ENCODE data around the gene UGT1A4. TPM values are rescaled to one million over a fixed set of nuclear protein-coding genes. Genes with fewer than 3 reads are reported as not detected.

Gene UGT1A4
- not detected for polyA plus RNA-seq (2013)

GRCh38 chr2:233718552-233718951, at the start of gene UGT1A4:
UGT1A4 (plus strand) TSS chr2:233718736; CDS start chr2:233718821, 85 bp downstream.
- peaks cover 0 to 4% (median 2%) of the 10 kb centered on the region in 5 experiments for H3K27me3 ChIP-seq (replicated peaks in 2 of 5; ENCODE audit: control insufficient read depth in 4 of 5, insufficient read depth in 5 of 5, low read length in 4 of 5)
- H3K4me3 ChIP-seq (ENCODE audit: control insufficient read depth in 1 of 7, extremely low read depth in 1 of 7, insufficient read depth in 4 of 7, low read depth in 2 of 7, low read length in 6 of 7): no peak within 1 kb of the TSS
- no peaks in the 10 kb centered on the region for H3K9me3 ChIP-seq (ENCODE audit: control extremely low read depth in 1 of 5, control insufficient read depth in 4 of 5, insufficient read depth in 2 of 5, low read depth in 1 of 5, low read length in 4 of 5)
- ChIA-PET POLR2A (no interaction called here), CTCF (no interaction called here)
- WGBS (ENCODE audit: insufficient coverage): 96% methylated on average over 7 of the region's 7 CpGs
- no peaks in the 10 kb centered on the region for H3K36me3 ChIP-seq (ENCODE audit: control insufficient read depth in 4 of 4, insufficient read depth in 4 of 4, low read length in 3 of 4)
- no peak within 1 kb of the TSS for H3K27ac ChIP-seq (ENCODE audit: insufficient read depth in 1 of 2, low read depth in 1 of 2, low read length in 2 of 2, poor library complexity in 1 of 2, severe bottlenecking in 2 of 2)
- H3K4me1 ChIP-seq (ENCODE audit: control extremely low read depth in 1 of 4, control insufficient read depth in 4 of 4, insufficient read depth in 4 of 4, low read length in 3 of 4): no peaks in the 10 kb centered on the region
- DNase-seq: no peak

DNA sequence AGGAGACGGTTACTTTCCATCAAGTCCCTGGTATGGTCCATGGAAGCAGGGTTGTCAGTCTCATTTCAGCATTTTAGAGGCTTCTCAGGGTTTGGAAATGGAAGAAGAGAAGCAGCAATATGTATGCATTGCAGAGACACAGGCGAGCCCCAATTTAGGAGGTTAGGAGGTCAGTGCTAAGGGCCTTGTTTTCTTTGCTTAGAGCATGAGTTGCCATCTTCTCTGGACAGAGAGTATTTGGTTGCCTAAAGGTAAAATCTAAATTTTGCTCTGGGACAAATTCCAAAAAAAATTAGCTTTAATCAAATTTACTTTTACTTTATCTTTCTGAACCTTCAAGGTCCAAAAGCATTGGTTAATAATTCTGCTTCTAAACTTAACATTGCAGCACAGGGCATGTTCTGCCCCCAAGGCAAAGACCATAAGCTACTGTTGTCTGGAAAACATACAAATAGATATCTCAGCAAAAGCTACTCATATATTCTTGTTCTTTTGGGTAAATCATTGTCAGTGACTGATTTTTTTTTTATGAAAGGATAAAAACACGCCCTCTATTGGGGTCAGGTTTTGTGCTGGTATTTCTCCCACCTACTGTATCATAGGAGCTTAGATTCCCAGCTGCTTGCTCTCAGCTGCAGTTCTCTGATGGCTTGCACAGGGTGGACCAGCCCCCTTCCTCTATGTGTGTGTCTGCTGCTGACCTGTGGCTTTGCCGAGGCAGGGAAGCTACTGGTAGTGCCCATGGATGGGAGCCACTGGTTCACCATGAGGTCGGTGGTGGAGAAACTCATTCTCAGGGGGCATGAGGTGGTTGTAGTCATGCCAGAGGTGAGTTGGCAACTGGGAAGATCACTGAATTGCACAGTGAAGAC, 47.0 kb upstream of the UGT1A4 start, which contains the start of gene UGT1A9:
UGT1A9 (plus strand) TSS at position 609 of the 872 bp plus-strand sequence; CDS start at position 646, 37 bp downstream.
- CTCF ChIA-PET: interaction anchor here (0.6 kb wide), 2 partner anchors 40 to 1454 kb away, joined by 3 to 4 read pairs; no protein-coding TSS in a partner anchor
- 93% methylated on average over 4 of the region's 5 CpGs for WGBS (ENCODE audit: insufficient coverage)
- H3K36me3 ChIP-seq (ENCODE audit: control insufficient read depth in 4 of 4, insufficient read depth in 4 of 4, low read length in 3 of 4): no peaks in the 10 kb centered on the region
- peaks cover 0 to 8% (median 0%) of the 10 kb centered on the region in 5 experiments for H3K9me3 ChIP-seq (ENCODE audit: control extremely low read depth in 1 of 5, control insufficient read depth in 4 of 5, insufficient read depth in 2 of 5, low read depth in 1 of 5, low read length in 4 of 5)
- no peak within 1 kb of the TSS for H3K27ac ChIP-seq (ENCODE audit: insufficient read depth in 1 of 2, low read depth in 1 of 2, low read length in 2 of 2, poor library complexity in 1 of 2, severe bottlenecking in 2 of 2)
- H3K4me1 ChIP-seq (ENCODE audit: control extremely low read depth in 1 of 4, control insufficient read depth in 4 of 4, insufficient read depth in 4 of 4, low read length in 3 of 4): peaks cover 0 to 9% (median 0%) of the 10 kb centered on the region in 4 experiments
- DNase-seq: no peak
- POLR2A ChIA-PET: no interaction called here
- H3K27me3 ChIP-seq (replicated peaks in 2 of 5; ENCODE audit: control insufficient read depth in 4 of 5, insufficient read depth in 5 of 5, low read length in 4 of 5): no peaks in the 10 kb centered on the region
- H3K4me3 ChIP-seq (ENCODE audit: control insufficient read depth in 1 of 7, extremely low read depth in 1 of 7, insufficient read depth in 4 of 7, low read depth in 2 of 7, low read length in 6 of 7): no peak within 1 kb of the TSS

GRCh38 chr2:233672886-233673285, 45.6 kb upstream of the UGT1A4 start:
- Histone ChIP-seq H3K27ac (ENCODE audit: insufficient read depth in 1 of 2, low read depth in 1 of 2, low read length in 2 of 2, poor library complexity in 1 of 2, severe bottlenecking in 2 of 2) (no peak overlapping the region), H3K4me1 (ENCODE audit: control extremely low read depth in 1 of 4, control insufficient read depth in 4 of 4, insufficient read depth in 4 of 4, low read length in 3 of 4) (peaks cover 0 to 9% (median 0%) of the 10 kb centered on the region in 4 experiments), H3K27me3 (replicated peaks in 2 of 5; ENCODE audit: control insufficient read depth in 4 of 5, insufficient read depth in 5 of 5, low read length in 4 of 5) (no peaks in the 10 kb centered on the region), H3K36me3 (ENCODE audit: control insufficient read depth in 4 of 4, insufficient read depth in 4 of 4, low read length in 3 of 4) (no peaks in the 10 kb centered on the region), H3K4me3 (ENCODE audit: control insufficient read depth in 1 of 7, extremely low read depth in 1 of 7, insufficient read depth in 4 of 7, low read depth in 2 of 7, low read length in 6 of 7) (no peak overlapping the region), H3K9me3 (ENCODE audit: control extremely low read depth in 1 of 5, control insufficient read depth in 4 of 5, insufficient read depth in 2 of 5, low read depth in 1 of 5, low read length in 4 of 5) (peaks cover 0 to 8% (median 0%) of the 10 kb centered on the region in 5 experiments)
- DNase-seq: peak in 2 of 3 donors; percentile 49 to 55
- WGBS (ENCODE audit: insufficient coverage): no CpG with 5 or more reads among the region's 3 CpGs
- POLR2A ChIA-PET: no interaction called here
- CTCF ChIA-PET: no interaction called here

GRCh38 chr2:233673896-233674295, 44.6 kb upstream of the UGT1A4 start:
- Histone ChIP-seq H3K27me3 (replicated peaks in 2 of 5; ENCODE audit: control insufficient read depth in 4 of 5, insufficient read depth in 5 of 5, low read length in 4 of 5) (no peaks in the 10 kb centered on the region), H3K4me3 (ENCODE audit: control insufficient read depth in 1 of 7, extremely low read depth in 1 of 7, insufficient read depth in 4 of 7, low read depth in 2 of 7, low read length in 6 of 7) (no peak overlapping the region), H3K27ac (ENCODE audit: insufficient read depth in 1 of 2, low read depth in 1 of 2, low read length in 2 of 2, poor library complexity in 1 of 2, severe bottlenecking in 2 of 2) (no peak overlapping the region), H3K4me1 (ENCODE audit: control extremely low read depth in 1 of 4, control insufficient read depth in 4 of 4, insufficient read depth in 4 of 4, low read length in 3 of 4) (peaks cover 0 to 9% (median 0%) of the 10 kb centered on the region in 4 experiments), H3K9me3 (ENCODE audit: control extremely low read depth in 1 of 5, control insufficient read depth in 4 of 5, insufficient read depth in 2 of 5, low read depth in 1 of 5, low read length in 4 of 5) (peaks cover 0 to 8% (median 0%) of the 10 kb centered on the region in 5 experiments), H3K36me3 (ENCODE audit: control insufficient read depth in 4 of 4, insufficient read depth in 4 of 4, low read length in 3 of 4) (no peaks in the 10 kb centered on the region)
- CTCF ChIA-PET: no interaction called here
- POLR2A ChIA-PET: no interaction called here
- no peak for DNase-seq

GRCh38 chr2:233674314-233674713, 44.2 kb upstream of the UGT1A4 start:
- no peak for DNase-seq
- ChIA-PET CTCF (no interaction called here), POLR2A (no interaction called here)
- no peak overlapping the region for H3K27ac ChIP-seq (ENCODE audit: insufficient read depth in 1 of 2, low read depth in 1 of 2, low read length in 2 of 2, poor library complexity in 1 of 2, severe bottlenecking in 2 of 2)
- peaks cover 0 to 8% (median 0%) of the 10 kb centered on the region in 5 experiments for H3K9me3 ChIP-seq (ENCODE audit: control extremely low read depth in 1 of 5, control insufficient read depth in 4 of 5, insufficient read depth in 2 of 5, low read depth in 1 of 5, low read length in 4 of 5)
- H3K4me1 ChIP-seq (ENCODE audit: control extremely low read depth in 1 of 4, control insufficient read depth in 4 of 4, insufficient read depth in 4 of 4, low read length in 3 of 4): peaks cover 0 to 9% (median 0%) of the 10 kb centered on the region in 4 experiments
- H3K36me3 ChIP-seq (ENCODE audit: control insufficient read depth in 4 of 4, insufficient read depth in 4 of 4, low read length in 3 of 4): no peaks in the 10 kb centered on the region
- H3K27me3 ChIP-seq (replicated peaks in 2 of 5; ENCODE audit: control insufficient read depth in 4 of 5, insufficient read depth in 5 of 5, low read length in 4 of 5): no peaks in the 10 kb centered on the region
- WGBS (ENCODE audit: insufficient coverage): no CpG with 5 or more reads among the region's 1 CpG
- H3K4me3 ChIP-seq (ENCODE audit: control insufficient read depth in 1 of 7, extremely low read depth in 1 of 7, insufficient read depth in 4 of 7, low read depth in 2 of 7, low read length in 6 of 7): no peak overlapping the region

GRCh38 chr2:233674995-233675394, 43.5 kb upstream of the UGT1A4 start:
- 93% methylated on average over 4 of the region's 4 CpGs for WGBS (ENCODE audit: insufficient coverage)
- Histone ChIP-seq H3K27me3 (replicated peaks in 2 of 5; ENCODE audit: control insufficient read depth in 4 of 5, insufficient read depth in 5 of 5, low read length in 4 of 5) (no peaks in the 10 kb centered on the region), H3K4me1 (ENCODE audit: control extremely low read depth in 1 of 4, control insufficient read depth in 4 of 4, insufficient read depth in 4 of 4, low read length in 3 of 4) (peaks cover 0 to 9% (median 0%) of the 10 kb centered on the region in 4 experiments), H3K27ac (ENCODE audit: insufficient read depth in 1 of 2, low read depth in 1 of 2, low read length in 2 of 2, poor library complexity in 1 of 2, severe bottlenecking in 2 of 2) (no peak overlapping the region), H3K36me3 (ENCODE audit: control insufficient read depth in 4 of 4, insufficient read depth in 4 of 4, low read length in 3 of 4) (no peaks in the 10 kb centered on the region), H3K9me3 (ENCODE audit: control extremely low read depth in 1 of 5, control insufficient read depth in 4 of 5, insufficient read depth in 2 of 5, low read depth in 1 of 5, low read length in 4 of 5) (peaks cover 0 to 8% (median 0%) of the 10 kb centered on the region in 5 experiments), H3K4me3 (ENCODE audit: control insufficient read depth in 1 of 7, extremely low read depth in 1 of 7, insufficient read depth in 4 of 7, low read depth in 2 of 7, low read length in 6 of 7) (no peak overlapping the region)
- ChIA-PET POLR2A (no interaction called here), CTCF (no interaction called here)
- no peak for DNase-seq

DNA sequence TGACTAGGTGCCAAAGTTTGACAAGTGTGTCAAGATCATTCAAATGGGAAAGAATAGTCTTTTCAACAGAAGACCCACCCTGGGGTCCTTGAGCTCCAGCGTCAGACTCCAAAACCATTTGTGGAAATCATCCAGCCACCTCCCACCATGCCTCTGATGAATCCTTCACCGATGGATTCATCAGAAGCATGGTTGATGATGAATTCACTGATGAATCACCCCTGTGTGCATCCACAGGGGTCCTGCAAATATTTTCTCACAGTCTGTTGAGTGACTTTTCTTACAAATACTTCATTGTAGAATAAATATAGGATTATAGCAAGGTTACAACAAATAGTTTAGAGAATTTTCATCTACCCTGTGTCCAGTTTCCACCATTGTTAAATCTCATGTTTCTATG, 42.5 kb upstream of the UGT1A4 start:
- Histone ChIP-seq H3K9me3 (ENCODE audit: control extremely low read depth in 1 of 5, control insufficient read depth in 4 of 5, insufficient read depth in 2 of 5, low read depth in 1 of 5, low read length in 4 of 5) (peaks cover 0 to 7% (median 0%) of the 10 kb centered on the region in 5 experiments), H3K4me3 (ENCODE audit: control insufficient read depth in 1 of 7, extremely low read depth in 1 of 7, insufficient read depth in 4 of 7, low read depth in 2 of 7, low read length in 6 of 7) (no peak overlapping the region), H3K36me3 (ENCODE audit: control insufficient read depth in 4 of 4, insufficient read depth in 4 of 4, low read length in 3 of 4) (no peaks in the 10 kb centered on the region), H3K4me1 (ENCODE audit: control extremely low read depth in 1 of 4, control insufficient read depth in 4 of 4, insufficient read depth in 4 of 4, low read length in 3 of 4) (peaks cover 0 to 14% (median 0%) of the 10 kb centered on the region in 4 experiments), H3K27ac (ENCODE audit: insufficient read depth in 1 of 2, low read depth in 1 of 2, low read length in 2 of 2, poor library complexity in 1 of 2, severe bottlenecking in 2 of 2) (no peak overlapping the region), H3K27me3 (replicated peaks in 2 of 5; ENCODE audit: control insufficient read depth in 4 of 5, insufficient read depth in 5 of 5, low read length in 4 of 5) (no peaks in the 10 kb centered on the region)
- ChIA-PET CTCF (no interaction called here), POLR2A (no interaction called here)
- 100% methylated on average over 1 of the region's 2 CpGs for WGBS (ENCODE audit: insufficient coverage)
- DNase-seq: no peak

Measured in common myeloid progenitor, CD34-positive (primary cell).